Thoracic aorta (tissue), 2 donors: ENCODE data around the gene HYDIN. TPM values are rescaled to one million over a fixed set of nuclear protein-coding genes. Genes with fewer than 3 reads are reported as not detected.

Experiments used
- ATAC-seq: fragments of 150-250 bp; one replicate; pipeline ENCODE4 v1.8.0; 2017; ENCODE audit warnings: low read depth; ENCODE audit not compliant: insufficient number of reproducible peaks, low FRiP score
- DNase-seq: peaks from one replicate; pipeline ENCODE4 v3.0.0-alpha.2; 2020; ENCODE audit warnings: low spot score
- H3K27ac ChIP-seq, 2 donors: fragments of 200-600 bp; sonication (generic); 1 replicate in 1 of 2; 2 replicates in 1 of 2; pipeline ENCODE4 v1.5.1; 2016; ENCODE audit warnings: mild to moderate bottlenecking in 2 of 2, moderate library complexity in 2 of 2
- H3K27me3 ChIP-seq: fragments of 200-600 bp; sonication (generic); replicated peaks from 2 replicates; pipeline ENCODE4 v1.6.0; 2016; ENCODE audit warnings: mild to moderate bottlenecking; ENCODE audit not compliant: insufficient read depth
- H3K36me3 ChIP-seq: fragments of 200-600 bp; sonication (generic); one replicate; pipeline ENCODE4 v1.5.1; 2016
- H3K4me1 ChIP-seq, 2 donors: fragments of 200-600 bp; sonication (generic); 1 replicate in 1 of 2; 2 replicates in 1 of 2; pipeline versions ENCODE4 v1.5.1 to v1.6.0; 2016; ENCODE audit warnings: low read depth in 2 of 2, mild to moderate bottlenecking in 1 of 2; ENCODE audit not compliant: control insufficient read depth in 1 of 2
- H3K4me3 ChIP-seq: fragments of 200-600 bp; sonication (generic); 2 replicates; pipeline ENCODE4 v1.5.1; 2016; ENCODE audit warnings: mild to moderate bottlenecking
- H3K9me3 ChIP-seq: fragments of 200-600 bp; sonication (generic); 2 replicates; pipeline ENCODE4 v1.5.1; 2016
- total RNA-seq, 2 donors: library from RNA; depleted of rRNA; stranded (reverse); fragments of >200 nt; gene quantifications; one replicate each; pipeline versions ENCODE4 v1.1.0 to v1.2.3, GENCODE V29; 2016
- TF ChIP-seq, protein P1 (sequence below): fragments of 200-600 bp; sonication (generic); IDR thresholded peaks from one replicate; pipeline ENCODE4 v1.5.1; 2019; ENCODE audit warnings: antibody characterized with exemption

HYDIN gene
- total RNA-seq, 2 donors from 2014 or later: 4.3 to 5.4 TPM

DNA sequence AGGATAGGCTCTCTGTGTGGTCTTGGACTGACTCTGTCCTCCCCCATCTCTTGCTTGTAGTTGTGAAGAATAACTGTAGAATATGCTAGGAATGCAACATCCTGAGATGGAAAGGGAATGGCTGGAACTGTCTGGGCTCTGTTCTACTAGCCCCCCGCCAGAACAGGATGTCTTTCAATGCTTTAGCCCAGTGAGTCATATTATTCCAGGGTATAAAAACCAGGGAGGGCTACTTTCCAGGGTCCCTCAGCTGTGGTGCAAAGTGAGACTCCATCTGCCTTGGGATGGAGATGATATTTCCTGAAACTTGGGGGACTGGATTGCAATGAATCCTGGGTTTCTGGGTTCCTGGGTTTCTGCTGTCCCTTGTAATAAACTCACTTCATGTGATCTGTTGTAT is 32.1 kb downstream of the HYDIN start:
- Histone ChIP-seq H3K4me1 (no peaks in the 10 kb centered on the region), H3K36me3 (no peaks in the 10 kb centered on the region), H3K9me3 (peaks cover 4% of the 10 kb centered on the region), H3K27me3 (no peaks in the 10 kb centered on the region), H3K4me3 (no peak overlapping the region), H3K27ac (no peak overlapping the region)
- no peak for DNase-seq
- TF ChIP-seq, protein P1, sequence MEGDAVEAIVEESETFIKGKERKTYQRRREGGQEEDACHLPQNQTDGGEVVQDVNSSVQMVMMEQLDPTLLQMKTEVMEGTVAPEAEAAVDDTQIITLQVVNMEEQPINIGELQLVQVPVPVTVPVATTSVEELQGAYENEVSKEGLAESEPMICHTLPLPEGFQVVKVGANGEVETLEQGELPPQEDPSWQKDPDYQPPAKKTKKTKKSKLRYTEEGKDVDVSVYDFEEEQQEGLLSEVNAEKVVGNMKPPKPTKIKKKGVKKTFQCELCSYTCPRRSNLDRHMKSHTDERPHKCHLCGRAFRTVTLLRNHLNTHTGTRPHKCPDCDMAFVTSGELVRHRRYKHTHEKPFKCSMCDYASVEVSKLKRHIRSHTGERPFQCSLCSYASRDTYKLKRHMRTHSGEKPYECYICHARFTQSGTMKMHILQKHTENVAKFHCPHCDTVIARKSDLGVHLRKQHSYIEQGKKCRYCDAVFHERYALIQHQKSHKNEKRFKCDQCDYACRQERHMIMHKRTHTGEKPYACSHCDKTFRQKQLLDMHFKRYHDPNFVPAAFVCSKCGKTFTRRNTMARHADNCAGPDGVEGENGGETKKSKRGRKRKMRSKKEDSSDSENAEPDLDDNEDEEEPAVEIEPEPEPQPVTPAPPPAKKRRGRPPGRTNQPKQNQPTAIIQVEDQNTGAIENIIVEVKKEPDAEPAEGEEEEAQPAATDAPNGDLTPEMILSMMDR: no peak
- ATAC-seq: no peak

DNA sequence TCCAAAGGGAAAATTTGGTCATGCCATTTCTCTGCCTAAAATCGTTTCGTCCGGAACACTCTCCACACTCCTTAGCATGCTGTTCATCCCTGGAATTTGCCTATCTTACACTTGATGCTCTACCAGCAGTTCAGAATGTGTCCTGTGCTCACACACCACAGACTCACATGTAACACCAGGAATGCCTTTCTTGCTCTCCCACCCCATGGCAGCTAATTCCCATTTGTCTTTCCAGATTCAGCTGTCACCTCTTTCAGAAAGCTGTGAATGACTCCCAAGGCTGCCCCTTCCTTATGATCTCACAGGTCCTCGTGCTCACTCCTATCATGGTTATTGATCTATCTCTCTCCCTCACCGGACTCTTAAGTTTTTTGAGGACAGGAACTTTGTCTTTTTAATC is 38.1 kb downstream of the HYDIN start:
- ATAC-seq (no peak), DNase-seq (no peak)
- Histone ChIP-seq H3K4me1 (no peaks in the 10 kb centered on the region), H3K4me3 (no peak overlapping the region), H3K27me3 (no peaks in the 10 kb centered on the region), H3K9me3 (no peaks in the 10 kb centered on the region), H3K27ac (no peak overlapping the region), H3K36me3 (no peaks in the 10 kb centered on the region)
- TF ChIP-seq, protein P1: no peak

DNA sequence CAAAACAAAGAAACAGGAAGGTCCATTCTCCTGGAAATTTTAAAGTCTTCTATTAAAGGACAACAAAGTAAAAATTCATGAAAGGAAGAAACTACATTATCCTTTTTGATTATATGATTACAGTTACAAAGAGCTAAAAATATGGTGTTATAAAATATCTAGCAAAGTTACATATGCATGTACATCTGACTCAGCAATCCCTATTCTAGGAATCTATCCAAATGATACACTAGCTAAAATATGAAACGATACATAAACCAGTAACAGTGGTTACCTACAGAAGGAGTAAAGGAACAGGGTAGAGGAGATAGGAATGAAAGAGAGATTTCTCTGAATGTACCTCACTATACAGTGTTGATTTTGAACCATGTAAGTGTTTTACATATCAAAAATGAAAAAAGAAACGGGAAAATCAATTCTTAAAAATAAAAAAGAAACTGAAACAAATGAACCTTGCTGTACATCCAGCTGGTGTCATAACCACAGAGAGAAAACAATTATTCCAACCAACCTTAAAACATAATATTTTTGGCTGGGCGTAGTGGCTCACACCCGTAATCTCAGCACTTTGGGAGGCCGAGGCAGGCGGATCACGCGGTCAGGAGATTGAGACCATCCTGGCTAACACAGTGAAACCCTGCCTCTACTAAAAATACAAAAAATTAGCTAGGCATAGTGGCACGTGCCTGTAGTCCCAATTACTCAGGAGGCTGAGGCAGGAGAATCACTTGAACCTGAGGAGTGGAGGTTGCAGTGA is 41.4 kb downstream of the HYDIN start:
- DNase-seq (no peak), ATAC-seq (no peak)
- Histone ChIP-seq H3K4me1 (no peaks in the 10 kb centered on the region), H3K36me3 (no peaks in the 10 kb centered on the region), H3K27ac (no peak overlapping the region), H3K4me3 (no peak overlapping the region), H3K27me3 (no peaks in the 10 kb centered on the region), H3K9me3 (no peaks in the 10 kb centered on the region)
- TF ChIP-seq, protein P1: no peak

DNA sequence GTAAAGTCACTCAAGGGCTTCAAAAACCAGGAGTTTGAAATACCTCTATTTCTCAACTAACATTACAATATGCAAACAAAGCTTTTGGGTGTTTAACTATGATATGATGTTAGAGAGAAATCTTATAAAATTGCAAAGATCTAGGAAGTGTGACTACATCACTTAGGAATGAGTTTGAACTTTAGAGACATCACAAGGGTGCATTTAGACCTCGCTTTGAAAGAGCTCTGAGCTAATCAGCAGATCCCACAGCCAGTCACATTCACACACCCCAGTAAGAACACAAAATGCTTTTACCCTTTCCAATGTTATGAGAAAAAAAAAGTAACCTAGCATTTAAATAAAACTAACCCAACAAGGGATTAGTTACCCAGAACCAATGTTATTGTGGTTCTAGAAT is 45.2 kb downstream of the HYDIN start:
- no peak overlapping the region for H3K4me3 ChIP-seq
- H3K27me3 ChIP-seq: no peaks in the 10 kb centered on the region
- no peaks in the 10 kb centered on the region for H3K36me3 ChIP-seq
- DNase-seq: no peak
- peaks cover 2% of the 10 kb centered on the region for H3K9me3 ChIP-seq
- no peaks in the 10 kb centered on the region for H3K4me1 ChIP-seq
- ATAC-seq: no peak
- no peak overlapping the region for H3K27ac ChIP-seq
- TF ChIP-seq, protein P1: no peak

DNA sequence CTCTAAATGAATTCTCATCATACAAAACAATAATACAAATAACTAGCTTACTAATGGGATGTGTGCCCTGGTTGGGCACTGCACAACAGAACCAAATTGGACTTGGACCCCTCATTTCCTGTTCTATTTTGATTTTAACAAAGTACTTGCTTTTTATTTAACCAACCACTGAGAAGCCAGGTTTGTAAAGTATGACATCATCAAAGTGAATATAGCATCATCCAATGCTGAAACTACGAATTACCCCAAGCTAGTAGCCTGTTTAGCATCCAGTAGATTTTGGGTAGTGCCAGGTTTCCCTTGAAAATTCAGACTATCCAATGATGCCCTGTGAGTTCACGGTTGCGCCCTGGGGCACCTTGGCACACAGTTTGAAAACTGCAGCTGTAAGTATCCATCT is 51.0 kb downstream of the HYDIN start:
- Histone ChIP-seq H3K27ac (no peak overlapping the region), H3K4me1 (no peaks in the 10 kb centered on the region), H3K9me3 (peaks cover 2% of the 10 kb centered on the region), H3K4me3 (no peak overlapping the region), H3K36me3 (no peaks in the 10 kb centered on the region), H3K27me3 (no peaks in the 10 kb centered on the region)
- DNase-seq (no peak), ATAC-seq (no peak)
- TF ChIP-seq, protein P1: no peak
